ENCODE results near the gene LRRK2.

DNA sequence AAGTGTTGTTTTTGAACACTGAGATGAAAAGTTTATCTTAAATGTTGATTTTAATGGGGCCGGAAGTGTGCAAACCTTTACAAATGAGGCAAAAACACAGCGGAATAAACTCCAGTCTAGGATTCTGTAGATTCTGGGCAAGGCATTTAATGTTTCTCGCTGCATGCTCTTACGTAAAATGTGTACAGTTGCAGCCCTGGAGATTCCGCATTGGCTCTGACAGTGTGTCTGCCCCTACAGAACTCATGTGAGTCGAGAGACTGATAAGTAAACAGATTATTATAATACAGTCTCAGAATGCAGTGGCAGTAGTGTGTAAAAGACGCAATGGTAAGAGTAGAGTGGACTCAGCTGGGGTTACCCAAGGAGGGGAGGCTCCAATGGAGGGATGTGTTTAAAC is 33.6 kb downstream of the LRRK2 start:
- TF ChIP-seq, protein P1, sequence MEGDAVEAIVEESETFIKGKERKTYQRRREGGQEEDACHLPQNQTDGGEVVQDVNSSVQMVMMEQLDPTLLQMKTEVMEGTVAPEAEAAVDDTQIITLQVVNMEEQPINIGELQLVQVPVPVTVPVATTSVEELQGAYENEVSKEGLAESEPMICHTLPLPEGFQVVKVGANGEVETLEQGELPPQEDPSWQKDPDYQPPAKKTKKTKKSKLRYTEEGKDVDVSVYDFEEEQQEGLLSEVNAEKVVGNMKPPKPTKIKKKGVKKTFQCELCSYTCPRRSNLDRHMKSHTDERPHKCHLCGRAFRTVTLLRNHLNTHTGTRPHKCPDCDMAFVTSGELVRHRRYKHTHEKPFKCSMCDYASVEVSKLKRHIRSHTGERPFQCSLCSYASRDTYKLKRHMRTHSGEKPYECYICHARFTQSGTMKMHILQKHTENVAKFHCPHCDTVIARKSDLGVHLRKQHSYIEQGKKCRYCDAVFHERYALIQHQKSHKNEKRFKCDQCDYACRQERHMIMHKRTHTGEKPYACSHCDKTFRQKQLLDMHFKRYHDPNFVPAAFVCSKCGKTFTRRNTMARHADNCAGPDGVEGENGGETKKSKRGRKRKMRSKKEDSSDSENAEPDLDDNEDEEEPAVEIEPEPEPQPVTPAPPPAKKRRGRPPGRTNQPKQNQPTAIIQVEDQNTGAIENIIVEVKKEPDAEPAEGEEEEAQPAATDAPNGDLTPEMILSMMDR (IDR thresholded peaks at IDR 0.05; ENCODE audit: low read depth, low read length, poor library complexity, severe bottlenecking) = no peak
- TF ChIP-seq EZH2phosphoT487 (IDR thresholded peaks at IDR 0.05; ENCODE audit: borderline replicate concordance, low read length) = no peak
